ENCODE results near the gene CDC42EP4. TPM values are rescaled to one million over a fixed set of nuclear protein-coding genes. Genes with fewer than 3 reads are reported as not detected.

Gene CDC42EP4
- total and polyA plus RNA-seq, 5 donors from 2014 or later: 0.31 to 4.6 (median 0.52) TPM; not detected in 2

GRCh38 chr17:73288534-73289302 lies 23.1 kb downstream of the CDC42EP4 start:
- Histone ChIP-seq H3K36me3 (ENCODE audit: control insufficient read depth, insufficient read depth, low read length) (no peaks in the 10 kb centered on the region), H3K4me1 (ENCODE audit: control insufficient read depth, insufficient read depth, low read length, poor library complexity, severe bottlenecking) (peaks cover 6% of the 10 kb centered on the region), H3K4me3 (ENCODE audit: low read depth, low read length) (no peak overlapping the region), H3K9me3 (ENCODE audit: control insufficient read depth in 2 of 2, low read length in 2 of 2) (no peaks in the 10 kb centered on the region), H3K27me3 (ENCODE audit: control insufficient read depth, insufficient read depth, low read length) (no peaks in the 10 kb centered on the region), H3K27ac (ENCODE audit: insufficient read depth, low read length, poor library complexity, severe bottlenecking) (no peak overlapping the region)
- H3K9me3 Mint-ChIP-seq: no peaks in the 10 kb centered on the region
- H3K27me3 Mint-ChIP-seq: peaks cover 5% of the 10 kb centered on the region
- peak overlapping the region in 1 of 3 donors; percentile 84 for H3K27ac Mint-ChIP-seq
- no peak for ATAC-seq (ENCODE audit: low read depth in 2 of 2)
- H3K36me3 Mint-ChIP-seq: no peaks in the 10 kb centered on the region
- H3K4me3 Mint-ChIP-seq: no peak overlapping the region
- H3K4me1 Mint-ChIP-seq: peaks cover 0 to 12% (median 0%) of the 10 kb centered on the region in 4 donors
- DNase-seq: no peak

GRCh38 chr17:73286863-73287296 lies 24.9 kb downstream of the CDC42EP4 start:
- Mint-ChIP-seq H3K4me3 (no peak overlapping the region), H3K27me3 (peaks cover 8% of the 10 kb centered on the region), H3K27ac (no peak overlapping the region), H3K9me3 (no peaks in the 10 kb centered on the region), H3K4me1 (peaks cover 0 to 12% (median 0%) of the 10 kb centered on the region in 4 donors), H3K36me3 (no peaks in the 10 kb centered on the region)
- ATAC-seq (ENCODE audit: low read depth in 2 of 2): no peak
- Histone ChIP-seq H3K9me3 (ENCODE audit: control insufficient read depth in 2 of 2, low read length in 2 of 2) (no peaks in the 10 kb centered on the region), H3K27ac (ENCODE audit: insufficient read depth, low read length, poor library complexity, severe bottlenecking) (no peak overlapping the region), H3K4me1 (ENCODE audit: control insufficient read depth, insufficient read depth, low read length, poor library complexity, severe bottlenecking) (peaks cover 6% of the 10 kb centered on the region), H3K4me3 (ENCODE audit: low read depth, low read length) (no peak overlapping the region), H3K27me3 (ENCODE audit: control insufficient read depth, insufficient read depth, low read length) (no peaks in the 10 kb centered on the region), H3K36me3 (ENCODE audit: control insufficient read depth, insufficient read depth, low read length) (no peaks in the 10 kb centered on the region)
- DNase-seq: no peak

GRCh38 chr17:73285916-73286862 lies 25.6 kb downstream of the CDC42EP4 start:
- Mint-ChIP-seq H3K4me3 (no peak overlapping the region), H3K4me1 (peaks cover 0 to 10% (median 0%) of the 10 kb centered on the region in 4 donors), H3K27me3 (peaks cover 8% of the 10 kb centered on the region), H3K9me3 (no peaks in the 10 kb centered on the region), H3K36me3 (no peaks in the 10 kb centered on the region), H3K27ac (no peak overlapping the region)
- no peaks in the 10 kb centered on the region for H3K36me3 ChIP-seq (ENCODE audit: control insufficient read depth, insufficient read depth, low read length)
- no peak overlapping the region for H3K27ac ChIP-seq (ENCODE audit: insufficient read depth, low read length, poor library complexity, severe bottlenecking)
- H3K4me1 ChIP-seq (ENCODE audit: control insufficient read depth, insufficient read depth, low read length, poor library complexity, severe bottlenecking): peaks cover 5% of the 10 kb centered on the region
- no peaks in the 10 kb centered on the region for H3K27me3 ChIP-seq (ENCODE audit: control insufficient read depth, insufficient read depth, low read length)
- ATAC-seq (ENCODE audit: low read depth in 2 of 2) (no peak), DNase-seq (no peak)
- H3K9me3 ChIP-seq (ENCODE audit: control insufficient read depth in 2 of 2, low read length in 2 of 2): no peaks in the 10 kb centered on the region
- no peak overlapping the region for H3K4me3 ChIP-seq (ENCODE audit: low read depth, low read length)

- no peak overlapping the region for H3K27ac ChIP-seq (ENCODE audit: insufficient read depth, low read length, poor library complexity, severe bottlenecking)
- no peaks in the 10 kb centered on the region for H3K9me3 Mint-ChIP-seq
Measured at GRCh38 chr17:73285603-73285908, 26.2 kb downstream of the CDC42EP4 start.

GRCh38 chr17:73284906-73285602 lies 26.7 kb downstream of the CDC42EP4 start:
- H3K27me3 Mint-ChIP-seq: peaks cover 8% of the 10 kb centered on the region
- H3K4me3 ChIP-seq (ENCODE audit: low read depth, low read length): no peak overlapping the region
- H3K27me3 ChIP-seq (ENCODE audit: control insufficient read depth, insufficient read depth, low read length): no peaks in the 10 kb centered on the region
- no peak overlapping the region for H3K4me3 Mint-ChIP-seq
- H3K27ac Mint-ChIP-seq: no peak overlapping the region
- no peaks in the 10 kb centered on the region for H3K36me3 ChIP-seq (ENCODE audit: control insufficient read depth, insufficient read depth, low read length)
- no peaks in the 10 kb centered on the region for H3K36me3 Mint-ChIP-seq
- no peak for DNase-seq
- no peaks in the 10 kb centered on the region for H3K4me1 Mint-ChIP-seq
- no peaks in the 10 kb centered on the region for H3K9me3 ChIP-seq (ENCODE audit: control insufficient read depth in 2 of 2, low read length in 2 of 2)
- no peaks in the 10 kb centered on the region for H3K9me3 Mint-ChIP-seq
- ATAC-seq (ENCODE audit: low read depth in 2 of 2): no peak
- H3K4me1 ChIP-seq (ENCODE audit: control insufficient read depth, insufficient read depth, low read length, poor library complexity, severe bottlenecking): no peaks in the 10 kb centered on the region
- no peak overlapping the region for H3K27ac ChIP-seq (ENCODE audit: insufficient read depth, low read length, poor library complexity, severe bottlenecking)

More at GRCh38 chr17:73285603-73285908, 26.2 kb downstream of the CDC42EP4 start:
- no peak for ATAC-seq (ENCODE audit: low read depth in 2 of 2)
- H3K36me3 Mint-ChIP-seq: no peaks in the 10 kb centered on the region
- H3K4me1 ChIP-seq (ENCODE audit: control insufficient read depth, insufficient read depth, low read length, poor library complexity, severe bottlenecking): no peaks in the 10 kb centered on the region
- DNase-seq: no peak
- peaks cover 0 to 4% (median 0%) of the 10 kb centered on the region in 4 donors for H3K4me1 Mint-ChIP-seq
- no peak overlapping the region for H3K4me3 Mint-ChIP-seq
- peaks cover 8% of the 10 kb centered on the region for H3K27me3 Mint-ChIP-seq
- H3K9me3 ChIP-seq (ENCODE audit: control insufficient read depth in 2 of 2, low read length in 2 of 2): no peaks in the 10 kb centered on the region
- no peak overlapping the region for H3K27ac Mint-ChIP-seq
- no peak overlapping the region for H3K4me3 ChIP-seq (ENCODE audit: low read depth, low read length)
- H3K36me3 ChIP-seq (ENCODE audit: control insufficient read depth, insufficient read depth, low read length): no peaks in the 10 kb centered on the region
- no peaks in the 10 kb centered on the region for H3K27me3 ChIP-seq (ENCODE audit: control insufficient read depth, insufficient read depth, low read length)

GRCh38 chr17:73284354-73284753 lies 27.4 kb downstream of the CDC42EP4 start:
- H3K4me3 ChIP-seq (ENCODE audit: low read depth, low read length): no peak overlapping the region
- Mint-ChIP-seq H3K27me3 (peaks cover 4% of the 10 kb centered on the region), H3K36me3 (no peaks in the 10 kb centered on the region), H3K4me1 (no peaks in the 10 kb centered on the region), H3K27ac (no peak overlapping the region), H3K9me3 (no peaks in the 10 kb centered on the region), H3K4me3 (no peak overlapping the region)
- no peaks in the 10 kb centered on the region for H3K4me1 ChIP-seq (ENCODE audit: control insufficient read depth, insufficient read depth, low read length, poor library complexity, severe bottlenecking)
- ATAC-seq (ENCODE audit: low read depth in 2 of 2) (no peak), DNase-seq (no peak)
- H3K27me3 ChIP-seq (ENCODE audit: control insufficient read depth, insufficient read depth, low read length): no peaks in the 10 kb centered on the region
- H3K36me3 ChIP-seq (ENCODE audit: control insufficient read depth, insufficient read depth, low read length): no peaks in the 10 kb centered on the region
- H3K27ac ChIP-seq (ENCODE audit: insufficient read depth, low read length, poor library complexity, severe bottlenecking): no peak overlapping the region
- no peaks in the 10 kb centered on the region for H3K9me3 ChIP-seq (ENCODE audit: control insufficient read depth in 2 of 2, low read length in 2 of 2)

- Mint-ChIP-seq H3K4me1 (no peaks in the 10 kb centered on the region), H3K36me3 (no peaks in the 10 kb centered on the region), H3K9me3 (peaks cover 0 to 2% (median 0%) of the 10 kb centered on the region in 7 donors), H3K4me3 (no peak overlapping the region), H3K27me3 (peaks cover 4% of the 10 kb centered on the region), H3K27ac (no peak overlapping the region)
- ATAC-seq (ENCODE audit: low read depth in 2 of 2): no peak
- no peaks in the 10 kb centered on the region for H3K4me1 ChIP-seq (ENCODE audit: control insufficient read depth, insufficient read depth, low read length, poor library complexity, severe bottlenecking)
- H3K27ac ChIP-seq (ENCODE audit: insufficient read depth, low read length, poor library complexity, severe bottlenecking): no peak overlapping the region
- no peaks in the 10 kb centered on the region for H3K36me3 ChIP-seq (ENCODE audit: control insufficient read depth, insufficient read depth, low read length)
- no peaks in the 10 kb centered on the region for H3K27me3 ChIP-seq (ENCODE audit: control insufficient read depth, insufficient read depth, low read length)
- DNase-seq: no peak
- no peak overlapping the region for H3K4me3 ChIP-seq (ENCODE audit: low read depth, low read length)
- H3K9me3 ChIP-seq (ENCODE audit: control insufficient read depth in 2 of 2, low read length in 2 of 2): no peaks in the 10 kb centered on the region
Measured at GRCh38 chr17:73283841-73284282, 27.9 kb downstream of the CDC42EP4 start.
